ENCODE data around the gene MED9. TPM values are rescaled to one million over a fixed set of nuclear protein-coding genes. Genes with fewer than 3 reads are reported as not detected.

MED9 gene
- total RNA-seq, 2 experiments from 2014 or later, result 14.9 to 15.0 TPM

- H3K4me1 Mint-ChIP-seq (ENCODE audit: low read depth), result no peaks in the 10 kb centered on the region
- no peak overlapping the region for H3K27ac Mint-ChIP-seq
- ChIA-PET POLR2A (no interaction called here), CTCF (interaction anchor here (1.1 to 1.3 kb wide), 2 partner anchors 30 to 183 kb away, joined by 3 to 5 read pairs; no protein-coding TSS in a partner anchor)
- ATAC-seq (no peak), DNase-seq (no peak)
- H3K4me3 Mint-ChIP-seq, result no peak overlapping the region
- no peaks in the 10 kb centered on the region for H3K27me3 Mint-ChIP-seq (ENCODE audit: low read depth)
- H3K36me3 Mint-ChIP-seq (ENCODE audit: low read depth), result no peaks in the 10 kb centered on the region
- no peaks in the 10 kb centered on the region for H3K9me3 Mint-ChIP-seq (ENCODE audit: insufficient read depth)
Observed at GRCh38 chr17:17538417-17539391, 61.9 kb downstream of the MED9 start.

GRCh38 chr17:17539591-17539990, 62.8 kb downstream of the MED9 start:
- Mint-ChIP-seq H3K27ac (no peak overlapping the region), H3K27me3 (ENCODE audit: low read depth) (no peaks in the 10 kb centered on the region), H3K9me3 (ENCODE audit: insufficient read depth) (no peaks in the 10 kb centered on the region), H3K36me3 (ENCODE audit: low read depth) (no peaks in the 10 kb centered on the region), H3K4me3 (no peak overlapping the region), H3K4me1 (ENCODE audit: low read depth) (no peaks in the 10 kb centered on the region)
- ChIA-PET CTCF (no interaction called here), POLR2A (no interaction called here)
- ATAC-seq (no peak), DNase-seq (no peak)

GRCh38 chr17:17540278-17540906, 63.6 kb downstream of the MED9 start:
- DNase-seq, result no peak
- no peaks in the 10 kb centered on the region for H3K36me3 Mint-ChIP-seq (ENCODE audit: low read depth)
- no peak overlapping the region for H3K4me3 Mint-ChIP-seq
- ChIA-PET CTCF (no interaction called here), POLR2A (no interaction called here)
- H3K4me1 Mint-ChIP-seq (ENCODE audit: low read depth), result no peaks in the 10 kb centered on the region
- ATAC-seq, result peak; percentile 16
- H3K27me3 Mint-ChIP-seq (ENCODE audit: low read depth), result no peaks in the 10 kb centered on the region
- no peak overlapping the region for H3K27ac Mint-ChIP-seq
- no peaks in the 10 kb centered on the region for H3K9me3 Mint-ChIP-seq (ENCODE audit: insufficient read depth)

GRCh38 chr17:17540935-17541639, 64.3 kb downstream of the MED9 start:
- Mint-ChIP-seq H3K27me3 (ENCODE audit: low read depth) (no peaks in the 10 kb centered on the region), H3K36me3 (ENCODE audit: low read depth) (no peaks in the 10 kb centered on the region), H3K27ac (no peak overlapping the region), H3K4me1 (ENCODE audit: low read depth) (no peaks in the 10 kb centered on the region), H3K4me3 (no peak overlapping the region), H3K9me3 (ENCODE audit: insufficient read depth) (no peaks in the 10 kb centered on the region)
- CTCF ChIA-PET, result no interaction called here
- POLR2A ChIA-PET, result no interaction called here
- no peak for DNase-seq
- ATAC-seq, result no peak

GRCh38 chr17:17541640-17542001, 64.8 kb downstream of the MED9 start:
- ChIA-PET CTCF (no interaction called here), POLR2A (no interaction called here)
- no peaks in the 10 kb centered on the region for H3K27me3 Mint-ChIP-seq (ENCODE audit: low read depth)
- no peaks in the 10 kb centered on the region for H3K9me3 Mint-ChIP-seq (ENCODE audit: insufficient read depth)
- H3K36me3 Mint-ChIP-seq (ENCODE audit: low read depth), result no peaks in the 10 kb centered on the region
- no peak for DNase-seq
- H3K4me3 Mint-ChIP-seq, result no peak overlapping the region
- H3K4me1 Mint-ChIP-seq (ENCODE audit: low read depth), result no peaks in the 10 kb centered on the region
- no peak overlapping the region for H3K27ac Mint-ChIP-seq
- ATAC-seq, result no peak

Other genes with a start within 250 kb of the MED9 start
- 10 to 100 TPM; 37.0 to 37.4 TPM for gene FLCN, start 239.8 kb upstream of the MED9 start, total RNA-seq
- 100 to 1,000 TPM; 115 to 124 TPM for gene COPS3, start 195.8 kb upstream of the MED9 start, total RNA-seq
- gene NT5M, start 173.6 kb upstream of the MED9 start, total RNA-seq, result 1 to 10 TPM; 8.3 to 9.0 TPM
- gene RASD1, start 19.4 kb downstream of the MED9 start, total RNA-seq, result under 1 TPM; 0.39 to 0.58 TPM
- gene PEMT, start 114.7 kb downstream of the MED9 start, total RNA-seq, result 10 to 100 TPM; 14.1 to 17.2 TPM
- 10 to 100 TPM; 24.4 to 24.6 TPM for gene RAI1, start 204.5 kb downstream of the MED9 start, total RNA-seq